ENCODE data around the gene PRR15.

Gene PRR15

GRCh38 chr7:29609162-29610037 is 45.8 kb downstream of the PRR15 start:
- DNase-seq (ENCODE audit: low spot score): no peak

- DNase-seq (ENCODE audit: low spot score): no peak
Observed at GRCh38 chr7:29610086-29610485, 46.5 kb downstream of the PRR15 start.

- no peak for DNase-seq (ENCODE audit: low spot score)
Observed at GRCh38 chr7:29611941-29612544, 48.4 kb downstream of the PRR15 start.

GRCh38 chr7:29612596-29612995 is 49.0 kb downstream of the PRR15 start:
- no peak for DNase-seq (ENCODE audit: low spot score)

GRCh38 chr7:29613100-29613499 is 49.5 kb downstream of the PRR15 start:
- DNase-seq (ENCODE audit: low spot score): no peak

- no peak for DNase-seq (ENCODE audit: low spot score)
Observed at GRCh38 chr7:29614229-29614628, 50.6 kb downstream of the PRR15 start.

Measured in CD4-positive, alpha-beta T cell treated with Interleukin-6 at 100 ng/mL for 8 hours (primary cell).